GM18505 (cell line): ENCODE data around the gene CUBN.

Experiments used
- ATAC-seq: cut with Tn5 transposase; IDR thresholded peaks from one replicate; pipeline ENCODE4 v1.9.1; 2021; ENCODE audit not compliant: unreplicated experiment
- POLR2A ChIP-seq: IDR thresholded peaks from 4 replicates; pipeline ENCODE4 v1.6.1; 2011; ENCODE audit warnings: borderline replicate concordance; ENCODE audit not compliant: insufficient read depth, insufficient read length; ENCODE audit errors: extremely low read depth

Gene CUBN

GRCh38 chr10:16777473-16778370, 351.9 kb downstream of the CUBN start:
- ATAC-seq = peak; percentile 50
- no peak for TF ChIP-seq POLR2A

DNA sequence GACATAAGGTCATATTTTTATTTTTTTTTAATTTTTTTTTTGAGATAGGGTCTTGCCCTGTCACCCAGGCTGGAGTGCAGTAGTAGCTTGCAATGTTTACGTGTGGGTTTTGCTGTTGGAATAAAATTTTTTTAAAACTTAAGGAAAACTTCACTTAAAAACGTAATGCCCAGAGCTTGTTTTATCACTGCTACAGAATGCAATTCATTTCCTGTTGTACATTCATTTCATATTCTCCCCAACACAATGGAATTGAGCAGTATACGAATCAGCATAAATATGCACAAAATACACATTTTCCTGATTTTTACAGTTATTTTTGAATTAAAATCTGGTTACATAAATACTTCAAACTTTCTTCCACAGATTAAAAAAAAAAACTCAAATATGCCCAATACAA, 352.7 kb downstream of the CUBN start:
- no peak for ATAC-seq
- TF ChIP-seq POLR2A = no peak
